Anterior cingulate cortex (tissue), 58 donors: Measurements from ENCODE around the gene TDRD15.
"Not testable (repeated sequence)": the region's sequence is repeated elsewhere in the genome, so short reads cannot be mapped to it uniquely, and the experiment has no call there.

Experiments used
- DNase-seq, 58 donors: peaks; one replicate each; lab custom pipeline; 2025; lab: John Stamatoyannopoulos, UW

TDRD15 gene

GRCh38 chr2:21123473-21124393 is at the start of gene TDRD15:
TDRD15 (plus strand) TSS chr2:21123968; CDS start chr2:21137468, 13,500 bp downstream.
- DNase-seq: no peak

- DNase-seq: no peak
Measured at GRCh38 chr2:21078296-21078695, 45.5 kb upstream of the TDRD15 start.

- DNase-seq: no peak
Measured at GRCh38 chr2:21083482-21083881, 40.3 kb upstream of the TDRD15 start.

- no peak for DNase-seq
Measured at GRCh38 chr2:21084401-21084800, 39.4 kb upstream of the TDRD15 start.

GRCh38 chr2:21092308-21092869 is 31.4 kb upstream of the TDRD15 start:
- no peak for DNase-seq

- no peak for DNase-seq
Measured at GRCh38 chr2:21095178-21095577, 28.6 kb upstream of the TDRD15 start.

GRCh38 chr2:21095714-21096113 is 28.1 kb upstream of the TDRD15 start:
- no peak for DNase-seq

DNA sequence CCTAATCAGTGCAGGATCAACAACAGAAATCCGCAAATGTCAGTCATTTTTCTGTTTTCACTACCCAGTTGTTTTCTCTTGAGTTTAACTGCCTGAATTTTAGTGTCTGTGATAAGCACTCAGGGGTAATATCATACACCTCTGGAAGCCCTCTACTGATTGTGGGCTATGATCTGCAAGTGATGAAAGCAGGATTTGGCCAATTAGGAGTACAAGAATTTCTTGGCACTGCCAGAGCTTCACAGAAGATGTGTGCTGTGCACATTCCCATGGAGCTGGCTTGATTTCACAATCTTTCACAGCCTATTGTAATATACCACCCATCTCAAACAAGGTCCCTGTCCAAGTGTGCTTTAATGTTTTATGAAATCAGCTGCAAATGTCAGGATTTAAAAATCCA is 27.3 kb upstream of the TDRD15 start:
- DNase-seq: no peak

DNA sequence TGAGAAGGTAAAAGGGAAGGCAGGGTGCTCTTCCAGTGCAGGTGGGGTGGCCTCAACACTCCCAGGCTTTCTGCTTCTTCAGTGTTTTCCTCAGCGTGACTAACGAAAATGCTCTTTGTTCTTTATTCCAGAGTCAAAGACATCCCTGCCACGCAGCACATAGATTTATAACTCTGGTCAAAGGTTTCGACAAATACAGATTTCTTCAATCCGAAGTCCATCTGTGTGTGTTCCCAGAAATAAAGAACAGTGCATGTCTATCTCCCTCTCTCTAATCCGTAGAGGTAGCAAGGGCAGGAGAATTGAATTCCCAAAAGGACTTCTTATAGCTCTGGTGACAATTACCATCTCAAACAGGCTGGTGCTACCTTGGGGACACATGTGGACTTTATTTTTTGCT is 26.4 kb upstream of the TDRD15 start:
- no peak for DNase-seq

DNA sequence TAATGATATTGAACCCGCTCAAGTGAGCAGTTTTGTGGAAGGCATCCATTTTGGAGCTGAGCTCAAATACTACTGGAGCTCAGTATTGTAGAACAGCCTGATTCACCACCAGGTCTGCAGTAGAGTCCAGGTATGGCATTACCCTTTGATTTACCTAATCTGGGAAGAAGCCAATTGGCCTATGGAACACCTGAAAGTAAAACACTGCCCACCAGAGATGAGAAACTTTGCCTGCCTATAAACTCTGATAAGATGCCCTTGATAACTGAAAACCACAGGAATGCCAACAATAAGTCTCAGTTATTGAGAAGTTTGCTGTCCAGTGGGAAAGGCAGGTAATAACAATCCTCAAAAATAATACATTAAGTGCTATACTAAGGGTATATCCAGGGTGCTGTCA is 25.5 kb upstream of the TDRD15 start:
- DNase-seq: no peak

- DNase-seq: no peak
Measured at GRCh38 chr2:21099281-21099907, 24.4 kb upstream of the TDRD15 start.

GRCh38 chr2:21101514-21102155 is 22.1 kb upstream of the TDRD15 start:
- not testable (repeated sequence) for DNase-seq

GRCh38 chr2:21102356-21102755 is 21.4 kb upstream of the TDRD15 start:
- DNase-seq: no peak

DNA sequence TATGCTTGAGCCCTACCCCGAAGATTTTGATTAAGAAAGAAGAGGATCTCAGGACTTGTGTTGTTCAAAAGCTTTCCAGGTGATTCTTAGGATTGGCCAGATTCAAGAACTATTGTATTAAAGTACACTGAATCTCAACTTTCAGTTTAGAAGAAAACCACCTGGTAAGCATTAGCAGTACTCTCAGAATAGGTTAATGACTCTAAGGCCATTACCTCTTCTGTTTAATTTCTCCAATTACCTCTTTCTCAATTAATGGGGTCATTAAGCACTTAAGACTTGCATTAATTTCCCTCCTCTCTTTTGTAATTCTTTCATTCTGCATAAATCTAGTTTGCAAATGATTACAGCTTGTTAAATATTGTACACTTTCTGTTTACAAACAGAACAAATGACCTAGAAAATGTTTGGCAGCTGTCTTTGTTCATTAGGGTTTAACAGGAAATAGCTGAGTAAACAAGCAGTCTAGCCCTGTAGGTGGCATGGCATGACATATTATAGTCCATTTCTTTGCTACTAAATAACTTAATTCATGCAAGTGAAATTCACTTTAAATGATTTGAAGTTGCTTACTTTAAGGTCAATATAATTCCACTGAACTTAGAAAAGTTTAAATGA is 20.4 kb upstream of the TDRD15 start:
- DNase-seq: no peak

- no peak for DNase-seq
Measured at GRCh38 chr2:21104030-21104660, 19.6 kb upstream of the TDRD15 start.

GRCh38 chr2:21111012-21111411 is 12.8 kb upstream of the TDRD15 start:
- DNase-seq: no peak

DNA sequence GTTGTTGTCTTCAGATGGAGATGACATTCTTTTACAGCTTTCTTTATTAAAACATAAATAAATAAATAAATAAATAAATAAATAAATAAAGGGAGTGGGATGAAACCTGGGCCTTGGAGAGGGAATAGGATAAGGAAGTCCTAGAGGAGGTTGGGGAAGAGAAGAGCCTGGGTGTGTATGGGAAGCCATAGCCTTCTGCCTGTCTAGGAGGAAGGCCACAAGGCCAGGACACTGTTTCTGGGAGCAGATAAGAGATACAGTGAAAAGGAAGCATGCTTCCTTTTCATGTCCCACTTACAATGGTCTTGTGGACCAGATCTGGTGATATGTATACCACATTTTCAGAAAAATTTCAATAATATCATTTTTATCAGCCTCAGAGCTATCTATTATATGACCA is 6.1 kb upstream of the TDRD15 start:
- no peak for DNase-seq

GRCh38 chr2:21118302-21118920 is 5.4 kb upstream of the TDRD15 start:
- peak in 22 of 58 donors; percentile 1 to 40 (median 10) for DNase-seq

- no peak for DNase-seq
Measured at GRCh38 chr2:21131861-21132260, 8.1 kb downstream of the TDRD15 start.

DNA sequence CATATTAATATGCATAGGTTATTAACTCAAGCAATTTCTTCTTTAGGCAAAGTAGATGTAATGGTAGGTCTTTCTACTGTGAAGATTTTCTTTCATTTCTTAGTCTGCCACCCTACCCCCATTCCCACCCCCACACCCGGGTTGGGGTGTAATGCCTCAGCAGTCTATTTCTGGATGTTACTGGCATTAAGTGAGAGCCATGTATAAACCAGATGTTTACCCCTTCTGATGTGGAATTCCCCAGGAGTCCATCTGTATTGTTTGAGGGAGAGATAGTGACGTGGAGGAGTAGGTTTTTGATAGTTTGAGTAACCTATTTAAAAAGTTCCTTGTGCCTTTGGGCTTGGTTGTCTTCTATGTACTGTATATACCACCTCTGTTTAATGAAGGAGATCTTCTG is 11.8 kb downstream of the TDRD15 start:
- DNase-seq: no peak
